Measurements from ENCODE around the gene OR52E1. TPM values are rescaled to one million over a fixed set of nuclear protein-coding genes. Genes with fewer than 3 reads are reported as not detected.

Gene OR52E1
- total RNA-seq, 4 donors from 2014 or later, result not detected

DNA sequence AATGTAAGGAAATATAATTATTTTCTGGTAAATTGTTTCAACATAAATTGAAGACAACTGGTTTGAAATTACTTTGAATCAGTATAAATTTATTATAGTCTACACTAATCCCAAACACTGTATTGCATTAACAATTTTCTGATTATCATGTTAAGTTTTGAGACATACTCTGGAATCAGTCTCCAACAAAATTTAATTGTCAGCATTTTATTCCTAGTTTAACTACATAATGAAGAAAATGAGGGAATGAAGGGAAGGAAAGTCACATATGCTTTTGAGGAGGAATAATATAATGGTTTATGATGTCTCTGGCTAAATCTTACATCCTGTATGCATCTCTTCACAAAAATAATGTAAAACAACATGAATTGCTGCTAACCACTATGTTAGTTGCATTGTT, 14.2 kb downstream of the OR52E1 start:
- TF ChIP-seq, protein P1, sequence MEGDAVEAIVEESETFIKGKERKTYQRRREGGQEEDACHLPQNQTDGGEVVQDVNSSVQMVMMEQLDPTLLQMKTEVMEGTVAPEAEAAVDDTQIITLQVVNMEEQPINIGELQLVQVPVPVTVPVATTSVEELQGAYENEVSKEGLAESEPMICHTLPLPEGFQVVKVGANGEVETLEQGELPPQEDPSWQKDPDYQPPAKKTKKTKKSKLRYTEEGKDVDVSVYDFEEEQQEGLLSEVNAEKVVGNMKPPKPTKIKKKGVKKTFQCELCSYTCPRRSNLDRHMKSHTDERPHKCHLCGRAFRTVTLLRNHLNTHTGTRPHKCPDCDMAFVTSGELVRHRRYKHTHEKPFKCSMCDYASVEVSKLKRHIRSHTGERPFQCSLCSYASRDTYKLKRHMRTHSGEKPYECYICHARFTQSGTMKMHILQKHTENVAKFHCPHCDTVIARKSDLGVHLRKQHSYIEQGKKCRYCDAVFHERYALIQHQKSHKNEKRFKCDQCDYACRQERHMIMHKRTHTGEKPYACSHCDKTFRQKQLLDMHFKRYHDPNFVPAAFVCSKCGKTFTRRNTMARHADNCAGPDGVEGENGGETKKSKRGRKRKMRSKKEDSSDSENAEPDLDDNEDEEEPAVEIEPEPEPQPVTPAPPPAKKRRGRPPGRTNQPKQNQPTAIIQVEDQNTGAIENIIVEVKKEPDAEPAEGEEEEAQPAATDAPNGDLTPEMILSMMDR (IDR thresholded peaks at IDR 0.05; ENCODE audit: low read depth), result no peak

DNA sequence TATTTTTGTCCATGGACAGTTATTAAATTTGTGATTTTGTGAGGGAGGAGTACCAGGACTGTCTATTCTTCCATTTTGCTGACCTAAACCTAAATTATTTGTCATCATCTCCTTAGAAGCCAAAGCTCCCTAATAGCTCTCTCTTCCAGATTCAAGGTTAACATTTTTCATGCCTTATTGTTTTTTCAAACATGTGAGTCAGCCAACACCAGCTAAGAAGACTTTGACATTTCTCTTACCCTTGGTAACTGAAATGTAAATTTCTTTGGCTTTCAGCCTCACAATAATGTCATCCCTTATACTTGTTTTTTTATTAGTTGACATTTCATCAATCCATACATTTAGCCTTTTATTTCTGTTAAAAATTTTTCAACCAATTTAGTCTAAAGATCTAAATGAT, 19.2 kb downstream of the OR52E1 start:
- TF ChIP-seq, protein P1 (IDR thresholded peaks at IDR 0.05; ENCODE audit: low read depth), result no peak

GRCh38 chr11:5090668-5091067, 21.3 kb downstream of the OR52E1 start:
- TF ChIP-seq, protein P1 (IDR thresholded peaks at IDR 0.05; ENCODE audit: low read depth), result no peak

DNA sequence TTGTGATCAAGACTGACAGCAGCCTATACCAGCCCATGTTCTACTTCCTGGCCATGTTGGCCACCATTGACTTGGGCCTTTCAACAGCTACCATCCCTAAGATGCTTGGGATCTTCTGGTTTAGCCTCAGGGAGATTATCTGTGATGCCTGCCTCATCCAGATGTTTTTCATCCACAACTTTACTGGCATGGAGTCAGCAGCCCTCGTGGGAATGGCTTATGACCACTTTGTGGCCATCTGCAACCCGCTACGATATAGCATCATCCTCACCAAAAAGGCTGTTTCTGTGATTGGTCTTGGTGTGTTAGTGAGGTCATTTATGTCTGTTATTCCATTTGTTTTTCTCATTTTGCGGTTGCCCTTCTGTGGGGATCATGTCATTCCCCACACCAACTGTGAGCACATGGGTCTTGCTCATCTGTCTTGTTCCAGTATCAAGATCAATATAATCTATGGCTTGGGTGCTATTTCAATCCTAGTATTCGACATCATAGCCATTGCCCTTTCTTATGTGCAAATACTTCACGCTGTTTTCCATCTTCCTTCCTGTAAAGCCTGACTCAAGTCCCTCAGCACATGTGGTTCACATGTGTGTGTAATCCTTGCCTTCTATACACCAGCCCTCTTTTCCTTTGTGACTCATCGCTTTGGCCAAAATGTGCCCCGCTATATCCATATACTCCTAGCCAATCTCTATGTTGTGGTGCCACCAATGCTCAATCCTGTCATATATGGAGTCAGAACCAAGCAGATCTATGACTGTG, 23.6 kb downstream of the OR52E1 start:
- TF ChIP-seq, protein P1 (IDR thresholded peaks at IDR 0.05; ENCODE audit: low read depth), result no peak

DNA sequence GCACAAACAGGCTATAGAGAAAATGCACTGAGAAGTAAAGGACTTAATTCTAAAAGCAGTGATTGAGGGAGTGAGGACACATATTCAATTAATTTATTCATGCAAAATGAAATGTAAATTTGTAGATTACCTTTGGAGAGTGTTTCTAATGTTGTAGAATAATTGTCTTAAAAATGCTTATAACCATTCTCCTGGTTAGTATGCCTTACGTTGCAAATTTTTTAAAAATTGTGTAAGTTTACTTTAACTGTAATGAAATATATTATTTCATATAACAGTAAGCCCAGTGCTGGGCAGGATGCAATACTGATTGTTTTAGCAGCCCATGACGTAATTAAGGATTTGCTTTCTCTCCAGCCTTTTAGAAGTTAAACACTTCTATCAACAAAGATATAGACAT, 26.6 kb downstream of the OR52E1 start:
- TF ChIP-seq, protein P1 (IDR thresholded peaks at IDR 0.05; ENCODE audit: low read depth), result no peak

DNA sequence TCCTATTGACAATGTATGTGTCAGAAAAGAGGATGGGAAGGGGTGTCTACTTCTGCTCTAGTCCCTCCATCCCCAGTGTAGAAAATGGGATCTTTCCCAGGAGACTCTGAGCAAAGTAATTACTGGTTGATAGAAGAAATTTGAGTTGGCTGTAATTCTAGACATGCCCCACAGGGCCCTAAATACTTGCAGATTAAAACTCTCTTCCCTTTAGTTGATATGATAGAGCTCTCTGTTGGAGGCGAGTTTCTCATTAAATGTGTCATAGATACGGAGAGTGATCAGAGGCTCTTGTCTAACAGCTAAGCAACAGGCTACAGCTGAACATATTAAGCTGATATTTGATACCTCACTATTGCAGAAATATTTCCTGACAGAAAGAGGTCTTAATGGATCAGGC, 32.9 kb downstream of the OR52E1 start:
- TF ChIP-seq, protein P1 (IDR thresholded peaks at IDR 0.05; ENCODE audit: low read depth), result no peak

DNA sequence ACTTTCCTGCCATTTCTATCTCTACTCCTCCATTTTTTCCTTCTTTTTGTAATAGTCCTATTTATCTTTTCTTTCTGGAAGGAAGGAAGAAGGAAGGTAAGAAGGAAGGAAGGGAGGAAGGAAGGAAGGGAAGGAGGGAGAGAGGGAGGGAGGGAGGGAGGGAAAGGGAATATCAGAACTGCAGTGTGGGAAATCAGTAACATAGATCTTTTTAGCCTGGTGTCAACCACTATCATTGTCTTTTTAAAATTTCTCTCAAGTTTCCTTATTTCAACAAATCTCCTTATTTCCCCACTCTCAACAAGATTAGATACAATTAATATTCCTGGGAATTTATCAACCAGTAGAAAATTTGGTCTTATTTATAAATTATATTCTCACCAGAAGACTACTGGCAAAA, 33.7 kb downstream of the OR52E1 start:
- TF ChIP-seq, protein P1 (IDR thresholded peaks at IDR 0.05; ENCODE audit: low read depth), result no peak
